Measurements from ENCODE around the gene HMCN1.
A peak's percentile ranks its signal among the peaks of the same experiment; 100 is the strongest.
"Not testable (repeated sequence)": the region's sequence is repeated elsewhere in the genome, so short reads cannot be mapped to it uniquely, and the experiment has no call there.

Gene HMCN1

DNA sequence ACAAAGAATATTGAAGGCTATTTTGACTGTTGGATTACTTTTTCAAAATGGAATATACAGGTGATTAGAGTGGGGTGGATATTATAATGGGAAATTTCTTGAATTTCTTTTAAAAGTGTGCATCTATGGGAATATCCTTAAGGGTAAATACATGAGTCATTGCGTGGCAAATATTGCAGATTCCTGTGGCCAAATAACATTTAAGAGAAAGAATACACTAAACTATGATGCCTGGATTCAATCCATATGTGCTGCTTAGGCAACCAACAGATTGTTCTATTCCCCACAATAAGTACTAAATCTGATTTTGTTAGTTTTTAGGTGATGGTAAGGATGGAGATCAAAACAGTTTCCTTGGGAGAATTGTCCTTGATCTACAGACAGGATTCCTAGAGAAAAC, 119.5 kb downstream of the HMCN1 start:
- no peak for DNase-seq (ENCODE audit: low spot score)

DNA sequence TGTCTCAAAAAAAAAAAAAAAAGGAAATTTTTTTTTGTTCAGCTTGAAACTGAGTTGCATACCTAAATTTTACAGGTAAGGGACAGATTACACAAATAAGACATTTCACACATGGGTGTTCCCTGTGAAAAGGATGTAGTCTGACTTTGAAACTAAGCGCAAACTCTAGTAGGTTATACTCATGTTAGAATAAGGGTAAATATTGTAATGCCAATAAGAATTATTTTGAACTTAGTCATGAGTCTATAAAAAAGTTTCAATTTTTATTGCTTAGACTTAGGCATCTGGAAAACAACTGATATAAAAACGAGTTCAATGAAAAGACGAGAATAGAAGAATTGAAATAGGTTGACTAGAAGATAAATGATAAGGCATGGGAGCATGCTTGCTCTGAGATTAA, 122.3 kb downstream of the HMCN1 start:
- DNase-seq (ENCODE audit: low spot score): no peak

DNA sequence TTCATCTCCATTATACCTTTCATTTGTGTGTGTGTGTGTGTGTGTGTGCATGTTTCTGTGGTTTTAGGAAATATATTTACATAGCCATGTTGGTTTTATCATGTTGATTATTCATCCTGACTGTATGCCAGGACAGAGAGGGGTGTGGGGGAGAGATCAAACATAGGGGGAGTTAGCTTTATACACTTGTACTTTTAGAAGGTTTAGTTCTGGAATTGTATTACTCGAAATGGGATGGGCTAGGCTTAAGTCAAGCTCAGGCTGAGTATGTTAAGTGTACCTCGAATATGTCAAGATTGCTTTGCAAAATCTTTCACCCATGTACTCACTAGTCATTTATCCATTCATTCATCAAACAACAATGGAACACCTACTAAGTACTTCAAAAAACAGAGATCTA, 123.3 kb downstream of the HMCN1 start:
- no peak for DNase-seq (ENCODE audit: low spot score)

GRCh38 chr1:185860311-185860710, 126.1 kb downstream of the HMCN1 start:
- no peak for DNase-seq (ENCODE audit: low spot score)

DNA sequence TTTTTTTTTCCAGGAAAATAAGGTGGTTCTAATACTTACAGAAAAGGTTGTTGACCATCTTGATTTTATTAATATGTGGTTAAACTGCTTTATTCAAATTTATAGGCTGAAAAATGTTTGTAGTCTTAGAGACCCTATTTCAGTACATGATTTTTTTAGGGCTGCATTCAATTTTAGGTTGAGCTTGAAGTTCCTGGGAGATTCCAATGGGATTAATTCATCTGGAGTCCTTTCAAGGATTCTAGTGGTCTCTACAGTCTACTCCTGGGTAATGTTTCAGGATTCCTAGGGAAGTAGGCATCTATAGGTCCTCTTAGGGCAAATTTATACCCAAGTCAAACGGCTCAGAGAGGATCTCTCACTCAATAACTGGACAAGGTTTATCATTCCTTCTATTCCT, 126.7 kb downstream of the HMCN1 start:
- no peak for DNase-seq (ENCODE audit: low spot score)

DNA sequence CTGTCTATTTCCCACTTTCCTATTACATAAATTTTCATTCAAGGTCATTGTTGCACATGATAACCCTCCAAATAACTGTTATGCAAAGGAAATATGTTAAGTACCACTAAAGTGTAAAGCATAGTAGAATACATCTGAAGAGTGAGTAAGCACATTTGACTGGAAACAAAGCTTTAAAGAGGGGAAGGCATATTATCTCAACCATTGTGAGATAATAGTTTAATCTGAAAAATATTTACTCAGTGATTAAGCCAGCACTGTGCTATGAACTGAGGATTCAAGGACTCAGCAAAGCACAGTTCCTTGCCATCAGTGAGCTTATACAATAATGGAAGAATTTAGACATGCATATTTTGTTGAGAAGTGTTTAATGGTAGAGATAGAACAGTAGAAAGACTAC, 127.4 kb downstream of the HMCN1 start:
- no peak for DNase-seq (ENCODE audit: low spot score)

DNA sequence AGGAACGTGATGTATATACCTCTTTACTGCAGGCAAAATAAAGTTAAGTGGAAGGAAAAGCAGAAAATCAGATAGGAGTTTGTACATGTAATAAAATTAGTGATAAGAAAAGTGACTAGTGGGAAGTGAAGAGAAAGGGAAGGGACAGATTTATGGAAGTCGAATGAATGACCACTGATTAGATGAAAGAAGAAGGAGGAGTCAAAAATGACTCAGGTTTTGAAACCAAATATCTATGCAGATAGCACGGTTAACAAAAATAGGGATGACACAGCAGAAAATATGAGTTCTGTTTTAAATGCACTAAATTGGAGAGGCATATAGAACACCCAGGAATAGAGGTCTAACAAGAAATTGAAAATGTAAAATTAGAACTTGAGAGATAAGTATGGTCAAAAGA, 128.0 kb downstream of the HMCN1 start:
- DNase-seq (ENCODE audit: low spot score): no peak

DNA sequence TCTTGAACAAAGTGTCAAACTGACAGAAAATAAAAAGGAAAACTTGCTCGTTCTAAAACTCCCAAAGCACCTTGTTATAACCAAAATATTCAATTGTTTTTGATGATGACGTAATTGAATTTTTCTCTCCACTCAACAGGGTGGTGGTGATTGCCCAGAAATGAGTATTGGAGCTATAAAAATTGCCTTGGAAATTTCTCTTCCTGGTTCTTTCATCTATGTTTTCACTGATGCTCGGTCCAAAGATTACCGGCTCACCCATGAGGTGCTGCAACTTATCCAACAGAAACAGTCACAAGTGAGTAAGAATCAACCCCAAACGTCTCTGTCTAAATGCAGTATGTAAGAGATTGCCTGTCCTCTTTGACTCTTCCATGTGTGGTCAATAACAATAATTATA, 130.1 kb downstream of the HMCN1 start:
- DNase-seq (ENCODE audit: low spot score): no peak

GRCh38 chr1:185864889-185865517, 130.8 kb downstream of the HMCN1 start:
- no peak for DNase-seq (ENCODE audit: low spot score)

DNA sequence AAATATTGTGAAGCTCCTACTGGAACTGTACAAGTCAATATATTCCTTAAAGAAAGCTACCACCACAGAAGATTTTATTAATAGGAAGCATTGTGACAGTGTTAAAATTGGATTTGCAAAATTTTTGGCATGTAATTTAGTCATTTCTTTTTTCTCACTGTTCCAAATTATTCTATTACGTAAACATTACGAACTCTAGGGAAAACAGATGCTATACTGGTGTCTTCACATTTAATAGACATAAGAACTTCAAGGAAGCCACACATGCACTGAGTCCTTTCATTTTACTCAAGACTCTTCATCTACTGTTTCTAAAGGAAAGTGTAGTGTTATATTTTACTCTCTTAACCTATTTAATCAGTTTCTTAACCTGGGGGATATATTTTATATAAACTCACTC, 135.4 kb downstream of the HMCN1 start:
- DNase-seq (ENCODE audit: low spot score): no peak

DNA sequence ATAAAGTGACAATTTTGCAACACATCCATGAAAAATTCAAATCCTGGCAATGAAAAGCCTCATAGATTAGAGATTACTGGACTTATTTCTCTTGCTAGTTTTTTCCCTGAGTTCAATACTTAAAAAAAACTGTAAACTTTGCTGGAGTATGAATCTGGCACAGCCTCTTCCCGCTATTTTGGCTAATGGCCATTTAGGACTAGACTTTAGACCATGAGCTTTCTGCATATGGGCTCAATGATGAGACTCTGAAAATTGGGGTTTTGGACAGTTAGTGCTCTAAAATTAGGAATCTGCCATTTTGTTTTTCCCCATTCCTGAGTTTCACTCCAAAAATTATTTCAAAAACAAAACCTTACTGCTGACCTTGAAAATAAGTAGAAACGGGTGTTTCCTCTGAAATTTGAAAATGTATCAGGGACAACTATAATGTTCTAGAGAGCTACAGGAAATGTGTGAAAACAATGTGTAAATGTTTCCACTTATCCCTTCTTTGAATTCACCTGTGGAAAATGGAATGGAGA, 137.5 kb downstream of the HMCN1 start:
- DNase-seq (ENCODE audit: low spot score): no peak

- DNase-seq (ENCODE audit: low spot score): no peak
Observed at GRCh38 chr1:185874246-185874645, 140.1 kb downstream of the HMCN1 start.

- DNase-seq (ENCODE audit: low spot score): no peak
Observed at GRCh38 chr1:185880330-185880729, 146.1 kb downstream of the HMCN1 start.

GRCh38 chr1:185880779-185881333, 146.7 kb downstream of the HMCN1 start:
- peak; percentile 80 for DNase-seq (ENCODE audit: low spot score)

- DNase-seq (ENCODE audit: low spot score): no peak
Observed at GRCh38 chr1:185886046-185886445, 151.9 kb downstream of the HMCN1 start.

DNA sequence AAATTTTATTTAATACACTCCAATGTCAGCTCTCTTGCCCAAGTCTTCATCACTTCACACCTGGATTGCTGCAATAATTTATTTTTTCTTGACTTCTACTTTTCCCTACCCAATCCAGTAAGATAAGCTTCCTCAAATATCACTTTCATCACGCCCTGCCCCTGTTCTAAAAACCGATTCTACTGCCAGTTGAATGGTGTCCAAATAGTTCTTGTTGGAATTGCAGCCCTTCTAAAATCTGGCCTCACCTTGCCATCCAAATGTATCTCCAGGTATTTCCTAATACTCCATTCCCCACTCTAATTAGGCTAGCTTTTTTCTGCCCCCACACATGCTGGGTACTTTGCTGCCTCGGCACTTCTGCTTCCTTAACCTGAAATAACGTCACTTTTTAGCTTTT, 152.5 kb downstream of the HMCN1 start:
- no peak for DNase-seq (ENCODE audit: low spot score)

GRCh38 chr1:185892831-185893403, 158.7 kb downstream of the HMCN1 start:
- DNase-seq (ENCODE audit: low spot score): not testable (repeated sequence)

- no peak for DNase-seq (ENCODE audit: low spot score)
Observed at GRCh38 chr1:185894791-185895190, 160.6 kb downstream of the HMCN1 start.

GRCh38 chr1:185895208-185895900, 161.2 kb downstream of the HMCN1 start:
- no peak for DNase-seq (ENCODE audit: low spot score)

DNA sequence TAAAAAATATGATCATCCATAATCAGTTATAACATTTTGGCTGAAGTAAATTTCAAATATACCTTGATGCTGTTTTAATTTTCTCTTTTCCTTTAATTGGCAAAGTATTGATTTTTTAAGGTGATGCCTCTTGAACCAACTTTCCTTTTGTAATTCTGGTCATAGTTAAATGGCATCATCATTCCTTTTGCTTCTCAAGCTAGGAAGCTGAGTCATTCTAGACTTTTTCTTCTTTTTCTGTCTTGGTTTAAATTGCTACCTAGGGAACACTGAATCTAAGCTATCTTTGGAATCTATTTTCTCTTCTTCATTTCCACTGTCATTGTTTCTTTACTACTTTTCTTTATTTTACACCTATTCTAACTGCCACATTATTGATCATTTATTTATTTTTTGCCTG, 162.7 kb downstream of the HMCN1 start:
- no peak for DNase-seq (ENCODE audit: low spot score)

DNA sequence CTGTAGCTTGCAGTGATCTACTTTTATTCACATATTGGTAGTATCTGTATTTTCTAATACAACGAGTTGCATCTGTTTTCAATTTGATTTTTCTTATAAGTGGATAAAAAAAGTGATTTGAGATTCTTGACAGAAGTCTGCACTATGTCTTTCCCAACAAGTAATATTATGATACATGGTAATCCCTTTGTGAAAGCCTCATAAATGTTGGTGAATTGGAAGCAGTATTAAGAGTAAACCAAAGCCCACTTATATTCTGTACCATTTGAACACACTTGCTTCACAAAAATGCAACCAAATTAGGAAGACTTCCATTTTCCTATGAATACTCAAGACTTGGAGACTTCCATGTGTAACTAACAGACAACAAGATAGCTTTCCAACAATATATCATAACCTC, 172.0 kb downstream of the HMCN1 start:
- DNase-seq (ENCODE audit: low spot score): no peak

- no peak for DNase-seq (ENCODE audit: low spot score)
Observed at GRCh38 chr1:185907246-185907645, 173.1 kb downstream of the HMCN1 start.

GRCh38 chr1:185911978-185912377, 177.8 kb downstream of the HMCN1 start:
- DNase-seq (ENCODE audit: low spot score): no peak
